Lower lobe of right lung (tissue), 2 donors: Measurements from ENCODE around the gene WNT9A. TPM values are rescaled to one million over a fixed set of nuclear protein-coding genes. Genes with fewer than 3 reads are reported as not detected.

Experiments used
- ATAC-seq, 2 donors: fragments of 200-7000 bp; cut with Tn5 transposase; one replicate each; pipeline ENCODE4 v1.9.1; 2020 to 2022; ENCODE audit warnings: mild to moderate bottlenecking in 2 of 2, moderate library complexity in 2 of 2
- DNase-seq: peaks from one replicate; pipeline ENCODE4 v3.0.0-alpha.2; 2020
- H3K27ac ChIP-seq: fragments of 200-600 bp; one replicate; pipeline ENCODE4 v1.8.0; 2022
- H3K27me3 ChIP-seq: fragments of 200-600 bp; one replicate; pipeline ENCODE4 v1.8.0; 2022; ENCODE audit warnings: low read depth
- H3K36me3 ChIP-seq: fragments of 200-600 bp; one replicate; pipeline ENCODE4 v1.8.0; 2022; ENCODE audit warnings: mild to moderate bottlenecking
- H3K4me1 ChIP-seq: fragments of 200-600 bp; one replicate; pipeline ENCODE4 v1.8.0; 2022
- H3K4me3 ChIP-seq: fragments of 200-600 bp; one replicate; pipeline ENCODE4 v1.8.0; 2022; ENCODE audit warnings: mild to moderate bottlenecking
- H3K9me3 ChIP-seq: fragments of 200-600 bp; one replicate; pipeline ENCODE4 v1.8.0; 2022
- CTCF ChIP-seq: fragments of 200-600 bp; IDR thresholded peaks from one replicate; pipeline ENCODE4 v1.8.0; 2022; ENCODE audit warnings: antibody characterized with exemption, mild to moderate bottlenecking
- intact Hi-C: fragments of 100-400 bp; cut with DNase I; formaldehyde crosslinking; loops from one replicate; pipeline ENCODE4 v1.11.0; 2022
- total RNA-seq: library from RNA; stranded (reverse); fragmentation: NEBNext Ultra II Directional; extraction: Animal tissue kit (Norgen Biotek cat#: 25700); gene quantifications from one replicate; pipeline ENCODE4 v1.2.1, GENCODE V29; 2021
- donor health status: DM: no; HTN: yes; CAD: no; lungs with severe emphysema.

Gene WNT9A
- total RNA-seq, 1 donor from 2014 or later = 7.0 TPM

- Histone ChIP-seq H3K27ac (no peak overlapping the region), H3K4me1 (no peaks in the 10 kb centered on the region), H3K36me3 (no peaks in the 10 kb centered on the region), H3K27me3 (no peaks in the 10 kb centered on the region), H3K9me3 (no peaks in the 10 kb centered on the region), H3K4me3 (no peak overlapping the region)
- no peak for TF ChIP-seq CTCF
- intact Hi-C loops = no loop called here
- DNase-seq (peak; percentile 42), ATAC-seq (no peak)
Measured at GRCh38 chr1:227901906-227902640, 45.7 kb downstream of the WNT9A start.

- no peaks in the 10 kb centered on the region for H3K27me3 ChIP-seq
- no peak for ATAC-seq
- no peak for TF ChIP-seq CTCF
Measured at GRCh38 chr1:227901239-227901905, 46.4 kb downstream of the WNT9A start.

GRCh38 chr1:227900571-227901051 is 47.1 kb downstream of the WNT9A start:
- ATAC-seq (no peak), DNase-seq (peak; percentile 19)
- intact Hi-C loops = no loop called here
- Histone ChIP-seq H3K27me3 (no peaks in the 10 kb centered on the region), H3K4me1 (no peaks in the 10 kb centered on the region), H3K9me3 (no peaks in the 10 kb centered on the region), H3K4me3 (no peak overlapping the region), H3K36me3 (no peaks in the 10 kb centered on the region), H3K27ac (no peak overlapping the region)
- no peak for TF ChIP-seq CTCF

More at GRCh38 chr1:227901239-227901905, 46.4 kb downstream of the WNT9A start:
- no peaks in the 10 kb centered on the region for H3K36me3 ChIP-seq
- intact Hi-C loops = no loop called here
- H3K9me3 ChIP-seq = no peaks in the 10 kb centered on the region
- no peak overlapping the region for H3K27ac ChIP-seq
- no peak for DNase-seq
- H3K4me3 ChIP-seq = no peak overlapping the region
- no peaks in the 10 kb centered on the region for H3K4me1 ChIP-seq

- ATAC-seq (no peak), DNase-seq (peak; percentile 30)
- Histone ChIP-seq H3K4me1 (no peaks in the 10 kb centered on the region), H3K27ac (no peak overlapping the region), H3K4me3 (no peak overlapping the region), H3K27me3 (no peaks in the 10 kb centered on the region), H3K36me3 (no peaks in the 10 kb centered on the region), H3K9me3 (no peaks in the 10 kb centered on the region)
- intact Hi-C loops = no loop called here
- TF ChIP-seq CTCF = no peak
Measured at GRCh38 chr1:227899820-227900449, 47.8 kb downstream of the WNT9A start.

GRCh38 chr1:227899141-227899819 is 48.5 kb downstream of the WNT9A start:
- intact Hi-C loops = no loop called here
- no peaks in the 10 kb centered on the region for H3K9me3 ChIP-seq
- no peak for ATAC-seq
- TF ChIP-seq CTCF = no peak
- no peak overlapping the region for H3K27ac ChIP-seq
- H3K4me3 ChIP-seq = no peak overlapping the region
- DNase-seq = peak; percentile 24
- no peaks in the 10 kb centered on the region for H3K27me3 ChIP-seq
- no peaks in the 10 kb centered on the region for H3K36me3 ChIP-seq
- H3K4me1 ChIP-seq = no peaks in the 10 kb centered on the region
